Mesendoderm (in vitro differentiated cells): ENCODE results near the gene NUDT1.

Experiments used
- DNase-seq: peaks from one replicate; pipeline ENCODE4 v3.0.0; 2013
- H2AK5ac ChIP-seq: 2 replicates; pipeline ENCODE4 v1.6.1; 2013; ENCODE audit warnings: low read length, inconsistent platforms
- H2BK120ac ChIP-seq: 2 replicates; pipeline ENCODE4 v1.6.1; 2013; ENCODE audit warnings: low read depth, mild to moderate bottlenecking, low read length, moderate library complexity, mixed read lengths
- H2BK15ac ChIP-seq: replicated peaks from 2 replicates; pipeline ENCODE4 v1.6.1; 2013; ENCODE audit warnings: low read depth, mild to moderate bottlenecking, moderate library complexity
- H2BK5ac ChIP-seq: 2 replicates; pipeline ENCODE4 v1.6.1; 2013; ENCODE audit warnings: low read length, inconsistent platforms
- H3K18ac ChIP-seq: 2 replicates; pipeline ENCODE4 v1.6.1; 2013; ENCODE audit warnings: mild to moderate bottlenecking, low read length, mixed read lengths
- H3K23ac ChIP-seq: one replicate; pipeline ENCODE4 v1.6.1; 2013; ENCODE audit warnings: low read length
- H3K27ac ChIP-seq: 2 replicates; pipeline ENCODE4 v1.5.1; 2013; ENCODE audit warnings: low read depth, mild to moderate bottlenecking, inconsistent platforms, low read length, moderate library complexity
- H3K27me3 ChIP-seq: 2 replicates; pipeline ENCODE4 v1.6.1; 2013; ENCODE audit warnings: low read length, control low read depth, mild to moderate bottlenecking, inconsistent platforms; ENCODE audit not compliant: insufficient read depth, poor library complexity
- H3K36me3 ChIP-seq: 2 replicates; pipeline ENCODE4 v1.6.1; 2013; ENCODE audit warnings: low read length, inconsistent platforms; ENCODE audit not compliant: control insufficient read depth, insufficient read depth
- H3K4ac ChIP-seq: one replicate; pipeline ENCODE4 v1.6.1; 2013; ENCODE audit warnings: low read depth, mild to moderate bottlenecking, low read length, moderate library complexity
- H3K4me1 ChIP-seq: 2 replicates; pipeline ENCODE4 v1.6.1; 2013; ENCODE audit warnings: low read depth, low read length, inconsistent platforms; ENCODE audit not compliant: control insufficient read depth
- H3K4me2 ChIP-seq: 2 replicates; pipeline ENCODE4 v1.6.1; 2013; ENCODE audit warnings: low read length
- H3K4me3 ChIP-seq: 2 replicates; pipeline ENCODE4 v1.5.1; 2013; ENCODE audit warnings: mild to moderate bottlenecking, low read length
- H3K56ac ChIP-seq: one replicate; pipeline ENCODE4 v1.6.1; 2013; ENCODE audit warnings: low read length
- H3K79me1 ChIP-seq: 2 replicates; pipeline ENCODE4 v1.6.1; 2013; ENCODE audit warnings: low read length, inconsistent platforms
- H3K79me2 ChIP-seq: 2 replicates; pipeline ENCODE4 v1.6.1; 2013; ENCODE audit warnings: mild to moderate bottlenecking, low read length; ENCODE audit not compliant: control insufficient read depth, insufficient read depth
- H3K9ac ChIP-seq: 2 replicates; pipeline ENCODE4 v1.6.1; 2013; ENCODE audit warnings: low read length, inconsistent platforms
- H4K5ac ChIP-seq: one replicate; pipeline ENCODE4 v1.6.1; 2013; ENCODE audit warnings: low read length
- H4K8ac ChIP-seq: one replicate; pipeline ENCODE4 v1.6.1; 2013; ENCODE audit warnings: low read depth, mild to moderate bottlenecking, control low read depth, low read length, moderate library complexity
- WGBS: extraction: QIAGEN DNeasy Blood & Tissue Kit; methylation state at CpG from one replicate; pipeline ENCODE4 v1.1.7; 2013; ENCODE audit warnings: low lambda C conversion rate, missing lambda C conversion rate; ENCODE audit not compliant: insufficient coverage; ENCODE audit errors: extremely low coverage; 5-methylcytosine and 5-hydroxymethylcytosine counted together

The NUDT1 gene

GRCh38 chr7:2271273-2272026, 29.4 kb downstream of the NUDT1 start:
- no peak overlapping the region for H2BK15ac ChIP-seq
- no peak overlapping the region for H4K5ac ChIP-seq
- no peaks in the 10 kb centered on the region for H3K27me3 ChIP-seq
- H3K36me3 ChIP-seq = no peaks in the 10 kb centered on the region
- H3K79me1 ChIP-seq = no peaks in the 10 kb centered on the region
- WGBS = no CpG with 5 or more reads among the region's 27 CpGs
- no peak for DNase-seq
- no peak overlapping the region for H2AK5ac ChIP-seq
- H3K79me2 ChIP-seq = no peaks in the 10 kb centered on the region
- H3K18ac ChIP-seq = no peak overlapping the region
- no peak overlapping the region for H3K23ac ChIP-seq
- no peak overlapping the region for H3K4me2 ChIP-seq
- H2BK5ac ChIP-seq = no peak overlapping the region
- no peak overlapping the region for H4K8ac ChIP-seq
- no peak overlapping the region for H3K27ac ChIP-seq
- H2BK120ac ChIP-seq = no peak overlapping the region
- H3K56ac ChIP-seq = no peak overlapping the region
- H3K4me1 ChIP-seq = peaks cover 4% of the 10 kb centered on the region
- no peak overlapping the region for H3K4ac ChIP-seq
- no peak overlapping the region for H3K9ac ChIP-seq
- H3K4me3 ChIP-seq = no peak overlapping the region

GRCh38 chr7:2272031-2272430, 30.0 kb downstream of the NUDT1 start:
- Histone ChIP-seq H3K4me1 (peaks cover 4% of the 10 kb centered on the region), H3K4me3 (no peak overlapping the region)

GRCh38 chr7:2273866-2274265, 31.8 kb downstream of the NUDT1 start:
- DNase-seq = no peak
- no peaks in the 10 kb centered on the region for H3K79me1 ChIP-seq
- no peak overlapping the region for H3K4me3 ChIP-seq
- no peaks in the 10 kb centered on the region for H3K79me2 ChIP-seq
- H3K4me1 ChIP-seq = peaks cover 4% of the 10 kb centered on the region
- WGBS = no CpG with 5 or more reads among the region's 20 CpGs
- no peak overlapping the region for H3K9ac ChIP-seq
- H3K4ac ChIP-seq = no peak overlapping the region
- no peak overlapping the region for H2AK5ac ChIP-seq
- H2BK15ac ChIP-seq = no peak overlapping the region
- H4K8ac ChIP-seq = no peak overlapping the region
- H3K23ac ChIP-seq = no peak overlapping the region
- no peak overlapping the region for H3K4me2 ChIP-seq
- H3K18ac ChIP-seq = no peak overlapping the region
- H3K27me3 ChIP-seq = no peaks in the 10 kb centered on the region
- no peak overlapping the region for H3K27ac ChIP-seq
- no peaks in the 10 kb centered on the region for H3K36me3 ChIP-seq
- no peak overlapping the region for H2BK120ac ChIP-seq
- H2BK5ac ChIP-seq = no peak overlapping the region
- H3K56ac ChIP-seq = no peak overlapping the region
- H4K5ac ChIP-seq = no peak overlapping the region

More at GRCh38 chr7:2272031-2272430, 30.0 kb downstream of the NUDT1 start:
- H3K23ac ChIP-seq = no peak overlapping the region
- H3K9ac ChIP-seq = no peak overlapping the region
- no peak overlapping the region for H3K27ac ChIP-seq
- H3K4me2 ChIP-seq = no peak overlapping the region
- no peak overlapping the region for H4K8ac ChIP-seq
- no peaks in the 10 kb centered on the region for H3K36me3 ChIP-seq
- H4K5ac ChIP-seq = no peak overlapping the region
- H3K56ac ChIP-seq = no peak overlapping the region
- H2AK5ac ChIP-seq = no peak overlapping the region
- no peak for DNase-seq
- no peak overlapping the region for H3K18ac ChIP-seq
- no peaks in the 10 kb centered on the region for H3K79me2 ChIP-seq
- H3K4ac ChIP-seq = no peak overlapping the region
- no peak overlapping the region for H2BK120ac ChIP-seq
- WGBS = no CpG with 5 or more reads among the region's 9 CpGs
- no peaks in the 10 kb centered on the region for H3K27me3 ChIP-seq
- H2BK15ac ChIP-seq = no peak overlapping the region
- no peaks in the 10 kb centered on the region for H3K79me1 ChIP-seq
- no peak overlapping the region for H2BK5ac ChIP-seq

- Histone ChIP-seq H3K4ac (no peak overlapping the region), H3K4me1 (peaks cover 4% of the 10 kb centered on the region), H2BK120ac (no peak overlapping the region), H3K79me1 (no peaks in the 10 kb centered on the region), H3K27me3 (no peaks in the 10 kb centered on the region), H3K27ac (no peak overlapping the region), H3K56ac (no peak overlapping the region), H3K23ac (no peak overlapping the region), H4K5ac (no peak overlapping the region), H3K79me2 (no peaks in the 10 kb centered on the region), H2BK5ac (no peak overlapping the region), H3K9ac (no peak overlapping the region), H2AK5ac (no peak overlapping the region), H3K4me2 (no peak overlapping the region), H3K18ac (no peak overlapping the region), H3K4me3 (no peak overlapping the region), H4K8ac (no peak overlapping the region), H3K36me3 (no peaks in the 10 kb centered on the region), H2BK15ac (no peak overlapping the region)
- no CpG with 5 or more reads among the region's 7 CpGs for WGBS
- no peak for DNase-seq
These were observed 32.6 kb downstream of the NUDT1 start for GRCh38 chr7:2274666-2275065.

- no peaks in the 10 kb centered on the region for H3K36me3 ChIP-seq
- no peak overlapping the region for H4K5ac ChIP-seq
- H2BK5ac ChIP-seq = no peak overlapping the region
- H3K27ac ChIP-seq = no peak overlapping the region
- no peaks in the 10 kb centered on the region for H3K4me1 ChIP-seq
- H2AK5ac ChIP-seq = no peak overlapping the region
- no peaks in the 10 kb centered on the region for H3K27me3 ChIP-seq
- H3K79me2 ChIP-seq = no peaks in the 10 kb centered on the region
- H2BK120ac ChIP-seq = no peak overlapping the region
- no peak overlapping the region for H3K18ac ChIP-seq
- no peak overlapping the region for H3K4ac ChIP-seq
- no peak overlapping the region for H3K4me2 ChIP-seq
- WGBS = no CpG with 5 or more reads among the region's 18 CpGs
- no peak overlapping the region for H2BK15ac ChIP-seq
- DNase-seq = no peak
- no peak overlapping the region for H3K4me3 ChIP-seq
- no peak overlapping the region for H3K56ac ChIP-seq
- H3K79me1 ChIP-seq = no peaks in the 10 kb centered on the region
- no peak overlapping the region for H3K23ac ChIP-seq
- H3K9ac ChIP-seq = no peak overlapping the region
- no peak overlapping the region for H4K8ac ChIP-seq
These were observed 33.1 kb downstream of the NUDT1 start for GRCh38 chr7:2275101-2275500.

- Histone ChIP-seq H2BK120ac (no peak overlapping the region), H3K27me3 (no peaks in the 10 kb centered on the region), H3K27ac (no peak overlapping the region), H3K4me3 (no peak overlapping the region), H3K23ac (no peak overlapping the region), H3K4me2 (no peak overlapping the region), H2AK5ac (no peak overlapping the region), H2BK15ac (no peak overlapping the region), H4K5ac (no peak overlapping the region), H3K36me3 (no peaks in the 10 kb centered on the region), H4K8ac (no peak overlapping the region), H3K18ac (no peak overlapping the region), H3K4ac (no peak overlapping the region), H3K9ac (no peak overlapping the region), H2BK5ac (no peak overlapping the region), H3K56ac (no peak overlapping the region), H3K79me2 (no peaks in the 10 kb centered on the region), H3K4me1 (no peaks in the 10 kb centered on the region), H3K79me1 (no peaks in the 10 kb centered on the region)
- no CpG with 5 or more reads among the region's 18 CpGs for WGBS
- no peak for DNase-seq
These were observed 34.1 kb downstream of the NUDT1 start for GRCh38 chr7:2276107-2276506.
